Activated CD8-positive, alpha-beta memory T cell treated with anti-CD3 and anti-CD28 coated beads for 36 hours (primary cell): ENCODE measurements around the gene NRP2. TPM values are rescaled to one million over a fixed set of nuclear protein-coding genes. Genes with fewer than 3 reads are reported as not detected.

ENCODE experiments used
- CTCF ChIA-PET: fragments of 350-600 bp; sonication (Branson Sonifier 250); formaldehyde crosslinking; loops from one replicate; lab custom pipeline; 2021; ENCODE audit warnings: antibody characterized with exemption; lab: Charles Lee
- POLR2A ChIA-PET: fragments of 350-600 bp; sonication (Branson Sonifier 250); formaldehyde crosslinking; loops from one replicate; lab custom pipeline; 2021; ENCODE audit warnings: antibody characterized with exemption; lab: Charles Lee
- total RNA-seq, 2 experiments: library from RNA; stranded (reverse); gene quantifications; one replicate each; pipeline ENCODE4 v1.2.3, GENCODE V29; 2021

Gene NRP2
- total RNA-seq, 2 experiments from 2014 or later: 0.82 to 0.93 TPM

- ChIA-PET POLR2A (no interaction called here), CTCF (no interaction called here)
Observed at GRCh38 chr2:205783872-205784499, 101.7 kb downstream of the NRP2 start.

- ChIA-PET POLR2A (no interaction called here), CTCF (no interaction called here)
Observed at GRCh38 chr2:205785507-205786260, 103.4 kb downstream of the NRP2 start.

GRCh38 chr2:205786976-205787375 lies 104.7 kb downstream of the NRP2 start:
- POLR2A ChIA-PET: no interaction called here
- CTCF ChIA-PET: no interaction called here

- ChIA-PET CTCF (no interaction called here), POLR2A (no interaction called here)
Observed at GRCh38 chr2:205787761-205788160, 105.5 kb downstream of the NRP2 start.

GRCh38 chr2:205789906-205790305 lies 107.6 kb downstream of the NRP2 start:
- POLR2A ChIA-PET: no interaction called here
- CTCF ChIA-PET: no interaction called here

- CTCF ChIA-PET: no interaction called here
- POLR2A ChIA-PET: no interaction called here
Observed at GRCh38 chr2:205792908-205793307, 110.6 kb downstream of the NRP2 start.

GRCh38 chr2:205796805-205797313 lies 114.6 kb downstream of the NRP2 start:
- ChIA-PET POLR2A (no interaction called here), CTCF (no interaction called here)

- ChIA-PET POLR2A (no interaction called here), CTCF (interaction anchor here (0.7 kb wide), 1 partner anchor 51 kb away, joined by 3 read pairs; no protein-coding TSS in a partner anchor)
Observed at GRCh38 chr2:205797866-205798265, 115.6 kb downstream of the NRP2 start.

GRCh38 chr2:205800224-205800623 lies 117.9 kb downstream of the NRP2 start:
- ChIA-PET CTCF (no interaction called here), POLR2A (no interaction called here)

GRCh38 chr2:205800773-205801172 lies 118.5 kb downstream of the NRP2 start:
- CTCF ChIA-PET: interaction anchor here (0.6 kb wide), 1 partner anchor 125 kb away, joined by 4 read pairs; no protein-coding TSS in a partner anchor
- POLR2A ChIA-PET: no interaction called here

GRCh38 chr2:205802065-205802464 lies 119.8 kb downstream of the NRP2 start:
- ChIA-PET POLR2A (no interaction called here), CTCF (no interaction called here)

GRCh38 chr2:205802941-205803340 lies 120.6 kb downstream of the NRP2 start:
- POLR2A ChIA-PET: no interaction called here

GRCh38 chr2:205803500-205803899 lies 121.2 kb downstream of the NRP2 start:
- CTCF ChIA-PET: no interaction called here
- POLR2A ChIA-PET: no interaction called here

More at GRCh38 chr2:205802941-205803340, 120.6 kb downstream of the NRP2 start:
- CTCF ChIA-PET: no interaction called here

- ChIA-PET POLR2A (no interaction called here), CTCF (no interaction called here)
Observed at GRCh38 chr2:205805136-205805535, 122.8 kb downstream of the NRP2 start.

- CTCF ChIA-PET: no interaction called here
- POLR2A ChIA-PET: no interaction called here
Observed at GRCh38 chr2:205806143-205806905, 124.0 kb downstream of the NRP2 start.

- POLR2A ChIA-PET: no interaction called here
- CTCF ChIA-PET: no interaction called here
Observed at GRCh38 chr2:205807229-205807628, 124.9 kb downstream of the NRP2 start.

GRCh38 chr2:205807758-205808157 lies 125.5 kb downstream of the NRP2 start:
- ChIA-PET POLR2A (no interaction called here), CTCF (no interaction called here)

- CTCF ChIA-PET: no interaction called here
Observed at GRCh38 chr2:205808486-205809121, 126.3 kb downstream of the NRP2 start.

GRCh38 chr2:205811387-205811786 lies 129.1 kb downstream of the NRP2 start:
- POLR2A ChIA-PET: no interaction called here
- CTCF ChIA-PET: no interaction called here

More at GRCh38 chr2:205808486-205809121, 126.3 kb downstream of the NRP2 start:
- POLR2A ChIA-PET: no interaction called here

GRCh38 chr2:205814039-205814364 lies 131.7 kb downstream of the NRP2 start:
- POLR2A ChIA-PET: no interaction called here

More at GRCh38 chr2:205814039-205814364, 131.7 kb downstream of the NRP2 start:
- CTCF ChIA-PET: no interaction called here
